ENCODE measurements around the gene EVC. TPM values are rescaled to one million over a fixed set of nuclear protein-coding genes. Genes with fewer than 3 reads are reported as not detected.

EVC gene
- total RNA-seq, 1 experiment from 2014 or later: 17.3 TPM

DNA sequence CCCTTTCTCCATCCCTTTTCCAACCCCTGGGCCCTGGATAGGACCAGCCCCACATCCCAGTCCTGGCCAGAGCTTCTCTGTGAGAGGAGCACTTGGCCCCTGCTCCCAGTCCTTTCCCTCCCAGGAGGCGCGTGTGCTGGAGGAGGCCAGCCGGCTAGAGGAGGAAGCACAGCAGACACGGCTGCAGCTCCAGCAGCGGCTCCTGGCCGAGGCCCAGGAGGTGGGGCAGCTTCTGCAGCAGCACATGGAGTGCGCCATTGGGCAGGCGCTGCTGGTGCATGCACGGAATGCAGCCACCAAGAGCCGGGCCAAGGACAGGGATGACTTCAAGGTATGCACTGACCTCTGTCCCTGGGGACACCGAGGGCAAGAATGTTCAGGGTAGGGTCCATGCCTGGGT is 87.5 kb downstream of the EVC start:
- TF ChIP-seq, protein P1, sequence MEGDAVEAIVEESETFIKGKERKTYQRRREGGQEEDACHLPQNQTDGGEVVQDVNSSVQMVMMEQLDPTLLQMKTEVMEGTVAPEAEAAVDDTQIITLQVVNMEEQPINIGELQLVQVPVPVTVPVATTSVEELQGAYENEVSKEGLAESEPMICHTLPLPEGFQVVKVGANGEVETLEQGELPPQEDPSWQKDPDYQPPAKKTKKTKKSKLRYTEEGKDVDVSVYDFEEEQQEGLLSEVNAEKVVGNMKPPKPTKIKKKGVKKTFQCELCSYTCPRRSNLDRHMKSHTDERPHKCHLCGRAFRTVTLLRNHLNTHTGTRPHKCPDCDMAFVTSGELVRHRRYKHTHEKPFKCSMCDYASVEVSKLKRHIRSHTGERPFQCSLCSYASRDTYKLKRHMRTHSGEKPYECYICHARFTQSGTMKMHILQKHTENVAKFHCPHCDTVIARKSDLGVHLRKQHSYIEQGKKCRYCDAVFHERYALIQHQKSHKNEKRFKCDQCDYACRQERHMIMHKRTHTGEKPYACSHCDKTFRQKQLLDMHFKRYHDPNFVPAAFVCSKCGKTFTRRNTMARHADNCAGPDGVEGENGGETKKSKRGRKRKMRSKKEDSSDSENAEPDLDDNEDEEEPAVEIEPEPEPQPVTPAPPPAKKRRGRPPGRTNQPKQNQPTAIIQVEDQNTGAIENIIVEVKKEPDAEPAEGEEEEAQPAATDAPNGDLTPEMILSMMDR (conservative IDR thresholded peaks at IDR 0.05; ENCODE audit: low read depth, low read length): no peak
- no peak for TF ChIP-seq EZH2 (IDR thresholded peaks at IDR 0.05; ENCODE audit: borderline replicate concordance, low read depth, low read length, poor library complexity, severe bottlenecking)
- Histone ChIP-seq H3K27me3 (replicated peaks; ENCODE audit: insufficient read depth, low read depth, low read length, poor library complexity) (no peaks in the 10 kb centered on the region), H3K4me1 (ENCODE audit: insufficient read depth, low read length, poor library complexity, severe bottlenecking) (no peaks in the 10 kb centered on the region), H3K4me3 (ENCODE audit: low read depth, low read length, poor library complexity, severe bottlenecking) (no peak overlapping the region), H3K36me3 (ENCODE audit: insufficient read depth, low read length, poor library complexity, severe bottlenecking) (peaks cover 8% of the 10 kb centered on the region), H3K27ac (ENCODE audit: low read depth, low read length, poor library complexity, severe bottlenecking) (no peak overlapping the region), H3K9me3 (ENCODE audit: low read depth, low read length, poor library complexity, severe bottlenecking) (no peaks in the 10 kb centered on the region)
- intact Hi-C loops (cut with micrococcal nuclease; ENCODE audit: unreplicated experiment): no loop called here
- BruUV-seq (replicated peaks): no TSS peak
- ChIA-PET POLR2A (ENCODE audit: low non-redundant PET) (no interaction called here), CTCF (no interaction called here)
- no peak for DNase-seq (ENCODE audit: low spot score)

DNA sequence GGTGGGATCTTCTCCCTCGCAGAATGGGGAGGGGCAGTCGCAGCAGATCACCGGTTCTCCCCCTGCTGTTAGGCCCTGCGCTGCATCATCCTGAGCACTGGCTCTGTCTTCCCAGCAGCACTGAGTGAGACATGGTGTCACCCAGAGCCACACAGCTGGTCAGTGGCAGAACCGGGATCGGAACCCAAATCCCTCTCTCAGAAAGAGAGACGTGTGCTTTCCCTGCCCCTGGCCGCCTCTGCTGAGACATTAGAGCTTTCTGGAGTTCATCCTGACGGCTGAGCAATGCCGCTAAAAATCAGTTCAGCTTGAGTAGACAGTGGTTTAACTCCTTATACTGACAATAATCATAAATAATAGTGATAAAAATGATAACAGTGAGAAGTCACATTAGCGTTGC is 87.9 kb downstream of the EVC start:
- H3K36me3 ChIP-seq (ENCODE audit: insufficient read depth, low read length, poor library complexity, severe bottlenecking): peaks cover 8% of the 10 kb centered on the region
- TF ChIP-seq EZH2 (IDR thresholded peaks at IDR 0.05; ENCODE audit: borderline replicate concordance, low read depth, low read length, poor library complexity, severe bottlenecking): no peak

DNA sequence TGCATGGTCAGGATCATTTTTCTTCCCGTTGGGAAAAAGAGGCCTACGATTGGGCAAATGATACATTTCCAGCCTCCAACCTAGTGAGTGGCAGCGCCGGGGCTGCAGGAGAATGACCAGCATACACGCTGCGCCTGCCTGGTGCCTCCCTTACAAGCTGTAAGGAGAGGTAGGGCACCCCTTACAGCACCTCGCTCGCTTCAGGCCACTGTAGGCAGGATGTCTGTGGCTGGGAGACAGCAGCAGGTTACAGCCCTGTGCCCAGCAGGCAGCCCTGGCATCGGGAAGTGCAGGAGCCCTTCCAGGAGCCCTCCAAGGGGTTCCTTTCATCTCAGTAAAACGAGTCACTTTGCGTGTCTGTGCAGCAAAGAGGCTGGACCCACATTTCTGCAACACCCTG is 88.4 kb downstream of the EVC start:
- TF ChIP-seq EZH2 (IDR thresholded peaks at IDR 0.05; ENCODE audit: borderline replicate concordance, low read depth, low read length, poor library complexity, severe bottlenecking): no peak
- TF ChIP-seq, protein P1 (conservative IDR thresholded peaks at IDR 0.05; ENCODE audit: low read depth, low read length): no peak
- CTCF ChIA-PET: no interaction called here
- DNase-seq (ENCODE audit: low spot score): no peak
- Histone ChIP-seq H3K9me3 (ENCODE audit: low read depth, low read length, poor library complexity, severe bottlenecking) (no peaks in the 10 kb centered on the region), H3K4me3 (ENCODE audit: low read depth, low read length, poor library complexity, severe bottlenecking) (no peak overlapping the region), H3K27ac (ENCODE audit: low read depth, low read length, poor library complexity, severe bottlenecking) (no peak overlapping the region), H3K36me3 (ENCODE audit: insufficient read depth, low read length, poor library complexity, severe bottlenecking) (peaks cover 8% of the 10 kb centered on the region), H3K4me1 (ENCODE audit: insufficient read depth, low read length, poor library complexity, severe bottlenecking) (no peaks in the 10 kb centered on the region), H3K27me3 (replicated peaks; ENCODE audit: insufficient read depth, low read depth, low read length, poor library complexity) (no peaks in the 10 kb centered on the region)
- no TSS peak for BruUV-seq (replicated peaks)
- POLR2A ChIA-PET (ENCODE audit: low non-redundant PET): no interaction called here
- intact Hi-C loops (cut with micrococcal nuclease; ENCODE audit: unreplicated experiment): no loop called here

More for the DNA sequence above, 87.9 kb downstream of the EVC start:
- Histone ChIP-seq H3K27me3 (replicated peaks; ENCODE audit: insufficient read depth, low read depth, low read length, poor library complexity) (no peaks in the 10 kb centered on the region), H3K4me3 (ENCODE audit: low read depth, low read length, poor library complexity, severe bottlenecking) (no peak overlapping the region), H3K9me3 (ENCODE audit: low read depth, low read length, poor library complexity, severe bottlenecking) (no peaks in the 10 kb centered on the region), H3K4me1 (ENCODE audit: insufficient read depth, low read length, poor library complexity, severe bottlenecking) (no peaks in the 10 kb centered on the region), H3K27ac (ENCODE audit: low read depth, low read length, poor library complexity, severe bottlenecking) (no peak overlapping the region)
- no peak for DNase-seq (ENCODE audit: low spot score)
- ChIA-PET CTCF (no interaction called here), POLR2A (ENCODE audit: low non-redundant PET) (no interaction called here)
- BruUV-seq (replicated peaks): no TSS peak
- intact Hi-C loops (cut with micrococcal nuclease; ENCODE audit: unreplicated experiment): no loop called here

DNA sequence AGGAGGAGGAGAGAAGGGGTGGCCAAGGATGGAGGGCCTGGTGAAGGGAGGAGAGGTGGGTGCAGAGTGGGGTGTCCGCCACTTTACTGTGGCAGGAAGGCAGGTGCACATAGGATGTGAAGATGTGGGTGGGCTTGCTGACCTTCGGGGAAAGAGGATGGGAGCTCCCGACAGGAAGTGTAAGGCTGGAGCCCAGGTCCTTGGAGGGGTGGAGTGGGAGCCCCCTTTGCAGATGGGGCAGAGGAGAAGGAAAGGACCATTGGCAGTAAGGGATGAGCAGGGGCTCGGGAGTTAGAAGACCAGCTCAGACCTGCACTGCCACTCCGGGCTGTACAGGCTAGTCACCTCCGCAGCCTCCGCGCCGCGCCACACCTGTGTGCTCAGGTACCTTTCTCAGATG is 89.5 kb downstream of the EVC start:
- H3K4me1 ChIP-seq (ENCODE audit: insufficient read depth, low read length, poor library complexity, severe bottlenecking): no peaks in the 10 kb centered on the region
- ChIA-PET POLR2A (ENCODE audit: low non-redundant PET) (no interaction called here), CTCF (no interaction called here)
- no peaks in the 10 kb centered on the region for H3K9me3 ChIP-seq (ENCODE audit: low read depth, low read length, poor library complexity, severe bottlenecking)
- peaks cover 8% of the 10 kb centered on the region for H3K36me3 ChIP-seq (ENCODE audit: insufficient read depth, low read length, poor library complexity, severe bottlenecking)
- BruUV-seq (replicated peaks): no TSS peak
- H3K27me3 ChIP-seq (replicated peaks; ENCODE audit: insufficient read depth, low read depth, low read length, poor library complexity): no peaks in the 10 kb centered on the region
- no peak for TF ChIP-seq EZH2 (IDR thresholded peaks at IDR 0.05; ENCODE audit: borderline replicate concordance, low read depth, low read length, poor library complexity, severe bottlenecking)
- TF ChIP-seq, protein P1 (conservative IDR thresholded peaks at IDR 0.05; ENCODE audit: low read depth, low read length): no peak
- no peak overlapping the region for H3K27ac ChIP-seq (ENCODE audit: low read depth, low read length, poor library complexity, severe bottlenecking)
- no peak overlapping the region for H3K4me3 ChIP-seq (ENCODE audit: low read depth, low read length, poor library complexity, severe bottlenecking)
- intact Hi-C loops (cut with micrococcal nuclease; ENCODE audit: unreplicated experiment): no loop called here
- no peak for DNase-seq (ENCODE audit: low spot score)
